Activated CD8-positive, alpha-beta memory T cell treated with anti-CD3 and anti-CD28 coated beads, Interleukin-2, amount 10 ng/mL, durations not matched to agents 7 days and 5 days (primary cell): ENCODE results near the gene SLC4A3. TPM values are rescaled to one million over a fixed set of nuclear protein-coding genes. Genes with fewer than 3 reads are reported as not detected.
"Not testable (repeated sequence)": the region's sequence is repeated elsewhere in the genome, so short reads cannot be mapped to it uniquely, and the experiment has no call there.

Source experiments
- ATAC-seq: fragments of 150-1000 bp; cut with Tn5 transposase; one replicate; pipeline ENCODE4 v1.10.0; 2021; ENCODE audit warnings: moderate library complexity
- CTCF ChIA-PET: fragments of 350-600 bp; sonication (Branson Sonifier 250); formaldehyde crosslinking; loops from one replicate; lab custom pipeline; 2021; ENCODE audit warnings: antibody characterized with exemption; lab: Charles Lee
- DNase-seq: peaks from one replicate; pipeline ENCODE4 v3.0.0-alpha.2; 2020
- H3K27ac Mint-ChIP-seq: one replicate; pipeline ENCODE4 v1.8.0; 2021; ENCODE audit warnings: mild to moderate bottlenecking, mixed read lengths
- H3K27me3 Mint-ChIP-seq: one replicate; pipeline ENCODE4 v1.8.0; 2021; ENCODE audit warnings: mixed read lengths
- H3K36me3 Mint-ChIP-seq: one replicate; pipeline ENCODE4 v1.8.0; 2021; ENCODE audit warnings: mild to moderate bottlenecking, mixed read lengths
- H3K4me1 Mint-ChIP-seq: one replicate; pipeline ENCODE4 v1.8.0; 2021; ENCODE audit warnings: mixed read lengths
- H3K4me3 Mint-ChIP-seq: one replicate; pipeline ENCODE4 v1.8.0; 2021; ENCODE audit warnings: mild to moderate bottlenecking, moderate library complexity, mixed read lengths
- H3K9me3 Mint-ChIP-seq: one replicate; pipeline ENCODE4 v1.8.0; 2022; ENCODE audit warnings: low read depth, mixed read lengths
- total RNA-seq, 2 experiments: library from RNA; stranded (reverse); gene quantifications; one replicate each; pipeline ENCODE4 v1.2.3, GENCODE V29; 2021

SLC4A3 gene
- total RNA-seq, 2 experiments from 2014 or later = not detected

- no peaks in the 10 kb centered on the region for H3K9me3 Mint-ChIP-seq
- H3K36me3 Mint-ChIP-seq = no peaks in the 10 kb centered on the region
- H3K27me3 Mint-ChIP-seq = peaks cover 22% of the 10 kb centered on the region
- H3K27ac Mint-ChIP-seq = no peak overlapping the region
- DNase-seq (no peak), ATAC-seq (no peak)
- CTCF ChIA-PET = no interaction called here
- no peak overlapping the region for H3K4me3 Mint-ChIP-seq
- no peaks in the 10 kb centered on the region for H3K4me1 Mint-ChIP-seq
Observed at GRCh38 chr2:219671279-219671678, 43.8 kb downstream of the SLC4A3 start.

DNA sequence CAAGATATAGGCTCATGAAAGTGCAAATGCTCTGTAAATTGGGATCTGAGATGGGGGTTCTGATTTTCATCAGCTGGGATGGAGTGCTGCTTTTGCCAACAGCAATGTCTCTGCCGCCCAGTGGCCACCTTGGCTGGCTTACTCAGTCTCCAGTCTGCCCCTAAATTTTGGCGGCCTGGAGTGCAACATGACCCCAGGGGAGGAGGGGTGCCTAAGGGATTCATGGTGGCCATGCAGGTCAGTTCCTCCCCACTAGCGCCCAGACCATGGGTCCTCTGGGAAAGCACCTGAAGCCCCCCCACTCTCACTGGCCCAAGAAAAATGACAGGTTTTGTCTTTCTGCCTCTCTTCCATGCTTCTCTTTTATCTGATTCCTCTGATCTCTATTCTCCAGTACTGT is 45.0 kb downstream of the SLC4A3 start:
- DNase-seq (no peak), ATAC-seq (no peak)
- Mint-ChIP-seq H3K27ac (no peak overlapping the region), H3K4me3 (no peak overlapping the region), H3K36me3 (no peaks in the 10 kb centered on the region), H3K27me3 (peaks cover 24% of the 10 kb centered on the region), H3K9me3 (no peaks in the 10 kb centered on the region), H3K4me1 (no peaks in the 10 kb centered on the region)
- CTCF ChIA-PET = no interaction called here

DNA sequence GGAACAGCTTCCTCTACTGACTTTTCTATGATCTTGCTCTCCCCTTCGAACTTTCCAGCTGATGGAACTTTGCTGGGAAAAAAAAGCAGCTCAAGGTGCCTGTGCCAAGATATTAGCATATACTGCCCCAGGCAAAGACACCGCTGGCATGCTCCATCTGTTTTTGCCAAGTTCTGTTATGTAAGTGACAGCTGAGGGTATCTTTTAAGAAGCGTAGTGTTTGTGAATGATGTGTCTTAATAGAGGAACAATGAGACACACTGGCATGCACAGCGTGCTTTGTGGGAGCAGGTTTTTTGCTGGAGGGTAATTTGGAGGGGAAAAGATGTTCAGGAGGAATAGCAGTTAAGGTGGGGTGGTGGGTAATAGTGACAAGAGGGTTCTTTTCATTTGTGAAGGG is 47.8 kb downstream of the SLC4A3 start:
- no peak for DNase-seq
- H3K27me3 Mint-ChIP-seq = peaks cover 20% of the 10 kb centered on the region
- H3K4me3 Mint-ChIP-seq = no peak overlapping the region
- H3K36me3 Mint-ChIP-seq = no peaks in the 10 kb centered on the region
- no peaks in the 10 kb centered on the region for H3K9me3 Mint-ChIP-seq
- ATAC-seq = no peak
- H3K27ac Mint-ChIP-seq = no peak overlapping the region
- H3K4me1 Mint-ChIP-seq = no peaks in the 10 kb centered on the region
- CTCF ChIA-PET = interaction anchor here (0.8 kb wide), 1 partner anchor 131 kb away, joined by 3 read pairs; the partner anchor contains the start of genes CHPF and TMEM198

DNA sequence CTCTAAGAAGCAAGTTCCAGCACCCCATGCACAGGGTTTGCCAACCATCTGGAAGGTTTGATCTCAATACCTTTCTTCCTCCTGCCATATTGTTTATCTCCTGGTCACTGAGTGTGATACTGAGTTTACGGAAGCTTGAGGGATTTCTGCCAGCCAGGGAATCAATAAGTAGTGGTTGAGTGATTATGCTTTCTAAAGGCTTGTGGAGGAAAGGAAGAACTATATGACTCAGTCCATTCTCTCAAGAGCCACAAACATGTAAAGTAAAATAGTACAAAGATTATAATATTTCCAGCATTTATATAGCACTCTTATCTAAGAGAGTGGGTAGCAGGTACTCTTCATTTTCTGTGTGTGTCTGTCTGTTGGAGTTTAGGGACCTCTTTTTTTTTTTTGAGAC is 49.2 kb downstream of the SLC4A3 start:
- no peak for DNase-seq
- no peak for ATAC-seq
- peaks cover 10% of the 10 kb centered on the region for H3K27me3 Mint-ChIP-seq
- H3K4me1 Mint-ChIP-seq = no peaks in the 10 kb centered on the region
- H3K4me3 Mint-ChIP-seq = no peak overlapping the region
- no peaks in the 10 kb centered on the region for H3K36me3 Mint-ChIP-seq
- no peaks in the 10 kb centered on the region for H3K9me3 Mint-ChIP-seq
- no peak overlapping the region for H3K27ac Mint-ChIP-seq
- CTCF ChIA-PET = no interaction called here

- H3K9me3 Mint-ChIP-seq = no peaks in the 10 kb centered on the region
- H3K27ac Mint-ChIP-seq = no peak overlapping the region
- no peak overlapping the region for H3K4me3 Mint-ChIP-seq
- ATAC-seq = no peak
- H3K36me3 Mint-ChIP-seq = no peaks in the 10 kb centered on the region
- H3K27me3 Mint-ChIP-seq = peaks cover 21% of the 10 kb centered on the region
- CTCF ChIA-PET = interaction anchor here (0.6 to 2.5 kb wide), 3 partner anchors 11 to 137 kb away, joined by 3 to 9 read pairs (median 3); no protein-coding TSS in a partner anchor
- H3K4me1 Mint-ChIP-seq = no peaks in the 10 kb centered on the region
- DNase-seq = no peak
Observed at GRCh38 chr2:219679041-219679440, 51.6 kb downstream of the SLC4A3 start.

- DNase-seq (no peak), ATAC-seq (no peak)
- Mint-ChIP-seq H3K27me3 (peaks cover 26% of the 10 kb centered on the region), H3K4me1 (no peaks in the 10 kb centered on the region), H3K9me3 (no peaks in the 10 kb centered on the region), H3K36me3 (no peaks in the 10 kb centered on the region), H3K4me3 (no peak overlapping the region), H3K27ac (no peak overlapping the region)
- CTCF ChIA-PET = interaction anchor here (0.6 to 2.5 kb wide), 3 partner anchors 10 to 138 kb away, joined by 3 to 9 read pairs (median 3); no protein-coding TSS in a partner anchor
Observed at GRCh38 chr2:219679571-219679970, 52.1 kb downstream of the SLC4A3 start.

GRCh38 chr2:219680958-219681693 is 53.7 kb downstream of the SLC4A3 start:
- Mint-ChIP-seq H3K36me3 (no peaks in the 10 kb centered on the region), H3K9me3 (no peaks in the 10 kb centered on the region), H3K4me3 (no peak overlapping the region), H3K4me1 (peaks cover 6% of the 10 kb centered on the region), H3K27me3 (peaks cover 31% of the 10 kb centered on the region), H3K27ac (no peak overlapping the region)
- ATAC-seq = no peak
- CTCF ChIA-PET = interaction anchor here (2.5 kb wide), 1 partner anchor 9 kb away, joined by 9 read pairs; no protein-coding TSS in a partner anchor
- DNase-seq = no peak

- CTCF ChIA-PET = no interaction called here
- H3K4me1 Mint-ChIP-seq = peaks cover 6% of the 10 kb centered on the region
- H3K36me3 Mint-ChIP-seq = no peaks in the 10 kb centered on the region
- no peak for DNase-seq
- peaks cover 32% of the 10 kb centered on the region for H3K27me3 Mint-ChIP-seq
- no peak for ATAC-seq
- no peaks in the 10 kb centered on the region for H3K9me3 Mint-ChIP-seq
- H3K27ac Mint-ChIP-seq = no peak overlapping the region
- H3K4me3 Mint-ChIP-seq = no peak overlapping the region
Observed at GRCh38 chr2:219681694-219682300, 54.4 kb downstream of the SLC4A3 start.

DNA sequence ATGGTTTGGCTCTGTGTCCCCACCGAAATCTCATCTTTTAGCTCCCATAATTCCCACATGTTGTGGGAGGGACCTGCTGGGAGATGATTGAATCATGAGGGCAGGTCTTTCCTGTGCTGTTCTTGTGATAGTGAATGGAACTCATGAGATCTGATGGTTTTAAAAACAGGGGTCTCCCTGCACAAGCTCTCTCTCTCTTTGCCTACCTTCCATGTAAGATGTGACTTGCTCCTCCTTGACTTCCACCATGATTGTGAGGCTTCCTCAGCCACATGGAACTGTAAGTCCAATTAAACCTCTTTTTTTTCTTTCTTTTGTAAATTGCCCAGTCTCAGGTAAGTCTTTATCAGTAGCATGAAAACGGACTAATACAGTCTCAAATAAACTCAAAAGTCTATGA is 56.0 kb downstream of the SLC4A3 start:
- H3K4me3 Mint-ChIP-seq = not testable (repeated sequence)
- CTCF ChIA-PET = interaction anchor here (1.0 kb wide), 1 partner anchor 141 kb away, joined by 3 read pairs; no protein-coding TSS in a partner anchor

DNA sequence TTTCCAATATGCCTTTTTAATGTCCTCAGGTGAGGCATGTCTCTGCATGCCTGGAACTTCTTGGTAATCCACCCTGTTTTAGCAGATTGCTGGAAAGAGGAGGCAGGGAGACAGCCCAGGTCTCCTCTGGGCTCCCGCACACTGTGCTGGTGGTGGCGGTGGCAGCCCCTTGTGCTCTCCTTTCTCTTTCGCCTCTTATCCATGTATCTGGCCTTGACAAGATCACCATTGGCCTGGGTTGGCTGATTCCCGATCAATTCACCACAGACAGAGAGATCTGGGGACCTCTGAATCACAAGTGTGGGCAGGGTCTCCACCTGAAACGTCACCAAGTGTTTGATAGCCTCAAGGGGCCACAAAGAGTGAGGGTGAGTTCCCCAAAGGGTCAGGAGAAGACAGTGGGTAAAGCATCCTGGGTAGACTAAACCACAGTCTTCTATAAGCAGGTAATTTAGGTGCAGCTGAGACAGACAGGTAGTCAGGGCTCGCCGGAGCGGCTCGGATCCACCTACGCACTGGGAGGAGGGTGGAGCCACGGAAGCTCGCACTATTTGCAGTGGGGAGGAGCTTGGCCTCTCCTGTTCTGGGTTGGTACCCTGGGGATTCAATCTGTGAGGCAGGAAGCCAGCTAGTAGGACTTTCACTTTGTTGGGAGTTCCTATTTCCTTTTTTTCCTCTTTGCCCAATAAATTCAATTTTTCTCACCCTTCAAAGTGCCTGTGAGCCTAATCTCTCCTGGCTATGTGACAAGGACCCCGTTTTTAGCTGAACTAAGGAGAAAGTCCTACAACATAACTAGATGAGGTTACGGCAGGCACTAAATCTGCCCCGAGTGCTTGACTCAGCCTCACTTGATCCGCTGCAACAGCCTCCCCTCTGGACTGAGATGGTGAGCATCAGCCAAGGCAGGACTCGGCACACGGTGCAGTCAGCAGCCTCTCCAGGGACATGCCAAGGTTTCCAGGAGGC is 57.6 kb downstream of the SLC4A3 start:
- Mint-ChIP-seq H3K9me3 (no peaks in the 10 kb centered on the region), H3K4me3 (peak overlapping the region; percentile 46), H3K36me3 (no peaks in the 10 kb centered on the region), H3K4me1 (peaks cover 6% of the 10 kb centered on the region), H3K27me3 (peaks cover 36% of the 10 kb centered on the region), H3K27ac (no peak overlapping the region)
- CTCF ChIA-PET = no interaction called here
- DNase-seq = peak; percentile 47
- ATAC-seq = peak; percentile 85

More for the DNA sequence above, 56.0 kb downstream of the SLC4A3 start:
- ATAC-seq, H3K4me1 Mint-ChIP-seq, H3K27ac Mint-ChIP-seq, H3K9me3 Mint-ChIP-seq, DNase-seq, H3K36me3 Mint-ChIP-seq: not testable (repeated sequence)
- H3K27me3 Mint-ChIP-seq = peaks cover 36% of the 10 kb centered on the region

GRCh38 chr2:219687272-219687671 is 59.8 kb downstream of the SLC4A3 start:
- Mint-ChIP-seq H3K36me3 (no peaks in the 10 kb centered on the region), H3K4me1 (peaks cover 6% of the 10 kb centered on the region), H3K27me3 (peaks cover 38% of the 10 kb centered on the region), H3K9me3 (no peaks in the 10 kb centered on the region), H3K4me3 (no peak overlapping the region), H3K27ac (no peak overlapping the region)
- CTCF ChIA-PET = no interaction called here
- DNase-seq = no peak
- no peak for ATAC-seq

DNA sequence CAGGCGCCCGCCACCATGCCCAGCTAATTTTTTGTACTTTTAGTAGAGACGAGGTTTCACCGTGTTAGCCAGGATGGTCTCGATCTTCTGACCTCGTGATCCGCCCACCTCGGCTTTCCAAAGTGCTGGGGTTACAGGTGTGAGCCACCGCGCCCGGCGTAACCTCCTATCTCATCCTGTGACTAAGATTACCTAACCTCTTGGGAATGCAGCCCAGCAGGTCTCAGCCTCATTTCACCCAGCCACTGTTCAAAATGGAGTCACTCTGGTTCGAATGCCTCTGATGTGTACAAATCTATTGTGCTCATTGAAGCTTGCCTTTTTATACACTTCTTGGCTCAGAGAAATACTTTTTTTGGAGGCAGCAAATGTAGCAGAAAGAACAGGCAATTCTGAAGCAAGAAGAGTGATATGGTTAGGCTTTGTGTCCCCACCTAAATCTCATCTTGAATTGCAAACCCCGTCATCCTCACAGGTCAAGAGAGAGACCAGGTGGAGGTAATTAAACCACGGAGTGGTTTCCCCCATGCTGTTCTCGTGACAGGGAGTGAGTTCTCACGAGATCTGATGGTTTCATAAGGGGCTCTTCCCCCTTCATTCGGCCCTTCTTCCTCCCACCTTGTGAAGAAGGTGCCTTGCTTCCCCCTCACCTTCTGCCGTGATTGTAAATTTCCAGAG is 60.6 kb downstream of the SLC4A3 start:
- CTCF ChIA-PET = interaction anchor here (0.7 to 2.2 kb wide), 3 partner anchors 27 to 147 kb away, joined by 3 to 23 read pairs (median 3); no protein-coding TSS in a partner anchor
- Mint-ChIP-seq H3K36me3 (no peaks in the 10 kb centered on the region), H3K9me3 (no peaks in the 10 kb centered on the region), H3K4me3 (no peak overlapping the region), H3K27me3 (peaks cover 33% of the 10 kb centered on the region), H3K4me1 (peaks cover 6% of the 10 kb centered on the region), H3K27ac (no peak overlapping the region)
- no peak for ATAC-seq
- no peak for DNase-seq
